Karpas-422 (cell line): ENCODE measurements around the gene MLLT3. TPM values are rescaled to one million over a fixed set of nuclear protein-coding genes. Genes with fewer than 3 reads are reported as not detected.

ENCODE experiments used
- DNase-seq: peaks from one replicate; pipeline ENCODE4 v3.0.0-alpha.2; 2015
- H2AFZ ChIP-seq: fragments of 200-600 bp; sonication (generic); 2 replicates; pipeline ENCODE4 v1.6.1; 2014; ENCODE audit warnings: antibody characterized with exemption, low read length, mixed read lengths
- H3K27ac ChIP-seq: fragments of 200-600 bp; sonication (generic); 2 replicates; pipeline ENCODE4 v1.5.1; 2014; ENCODE audit warnings: mild to moderate bottlenecking, low read length, moderate library complexity
- H3K27me3 ChIP-seq: fragments of 200-600 bp; sonication (generic); 2 replicates; pipeline ENCODE4 v1.6.1; 2014; ENCODE audit warnings: low read length, mixed read lengths
- H3K36me3 ChIP-seq: fragments of 200-600 bp; sonication (generic); 2 replicates; pipeline ENCODE4 v1.6.1; 2014; ENCODE audit warnings: low read length, mixed read lengths; ENCODE audit not compliant: insufficient read depth
- H3K4me1 ChIP-seq: fragments of 200-600 bp; sonication (generic); 2 replicates; pipeline ENCODE4 v1.6.1; 2014; ENCODE audit warnings: mild to moderate bottlenecking, low read length, mixed read lengths
- H3K4me2 ChIP-seq: fragments of 200-600 bp; sonication (generic); 2 replicates; pipeline ENCODE4 v1.6.1; 2014; ENCODE audit warnings: low read length, low read depth, mild to moderate bottlenecking; ENCODE audit not compliant: poor library complexity, severe bottlenecking
- H3K4me3 ChIP-seq: fragments of 200-600 bp; sonication (generic); 2 replicates; pipeline ENCODE4 v1.5.1; 2014; ENCODE audit warnings: mild to moderate bottlenecking, antibody characterized with exemption, low read length, mixed read lengths
- H3K79me2 ChIP-seq: fragments of 200-600 bp; sonication (generic); 2 replicates; pipeline ENCODE4 v1.6.1; 2014; ENCODE audit warnings: mild to moderate bottlenecking, low read length, mixed read lengths
- H3K9ac ChIP-seq: fragments of 200-600 bp; sonication (generic); 2 replicates; pipeline ENCODE4 v1.6.0; 2014; ENCODE audit warnings: low read length
- H3K9me2 ChIP-seq: fragments of 200-600 bp; sonication (generic), shearing (Covaris generic); replicated peaks from 2 replicates; pipeline ENCODE4 v1.6.0; 2014; ENCODE audit warnings: mild to moderate bottlenecking, low read length, moderate library complexity; ENCODE audit not compliant: insufficient read depth
- H3K9me3 ChIP-seq: fragments of 300-700, 200-600 bp; sonication (generic); 2 replicates; pipeline ENCODE4 v1.6.1; 2014; ENCODE audit warnings: low read length, mixed read lengths
- H4K20me1 ChIP-seq: fragments of 200-600 bp; sonication (generic); 2 replicates; pipeline ENCODE4 v1.6.1; 2014; ENCODE audit warnings: mild to moderate bottlenecking, antibody characterized with exemption, low read length, low read depth; ENCODE audit not compliant: insufficient read depth
- total RNA-seq: library from RNA; depleted of rRNA; stranded (reverse); fragments of >200 nt; shearing (Covaris generic); gene quantifications from 2 replicates; pipeline ENCODE4 v1.2.3, GENCODE V29; 2014; ENCODE audit warnings: low replicate concordance

The MLLT3 gene
- total RNA-seq, 1 experiment from 2014 or later = 5.8 TPM

- no peak overlapping the region for H2AFZ ChIP-seq
- no peak overlapping the region for H3K4me2 ChIP-seq
- no peaks in the 10 kb centered on the region for H3K79me2 ChIP-seq
- H4K20me1 ChIP-seq = no peaks in the 10 kb centered on the region
- H3K9me2 ChIP-seq = no peaks in the 10 kb centered on the region
- no peak overlapping the region for H3K4me3 ChIP-seq
- no peaks in the 10 kb centered on the region for H3K27me3 ChIP-seq
- no peak overlapping the region for H3K9ac ChIP-seq
- no peaks in the 10 kb centered on the region for H3K36me3 ChIP-seq
- DNase-seq = no peak
- H3K27ac ChIP-seq = no peak overlapping the region
- H3K4me1 ChIP-seq = peaks cover 9% of the 10 kb centered on the region
- H3K9me3 ChIP-seq = no peaks in the 10 kb centered on the region
Measured at GRCh38 chr9:20508242-20508641, 114.1 kb downstream of the MLLT3 start.

- DNase-seq = no peak
- Histone ChIP-seq H3K9me2 (no peaks in the 10 kb centered on the region), H3K79me2 (no peaks in the 10 kb centered on the region), H3K4me3 (no peak overlapping the region), H3K36me3 (no peaks in the 10 kb centered on the region), H3K27me3 (no peaks in the 10 kb centered on the region), H3K4me1 (peaks cover 9% of the 10 kb centered on the region), H3K4me2 (no peak overlapping the region), H3K9ac (no peak overlapping the region), H3K27ac (no peak overlapping the region), H3K9me3 (no peaks in the 10 kb centered on the region), H2AFZ (no peak overlapping the region), H4K20me1 (no peaks in the 10 kb centered on the region)
Measured at GRCh38 chr9:20507431-20507830, 114.9 kb downstream of the MLLT3 start.

- Histone ChIP-seq H2AFZ (no peak overlapping the region), H3K79me2 (no peaks in the 10 kb centered on the region), H3K4me3 (no peak overlapping the region), H3K27me3 (no peaks in the 10 kb centered on the region), H4K20me1 (no peaks in the 10 kb centered on the region), H3K36me3 (no peaks in the 10 kb centered on the region), H3K9me3 (no peaks in the 10 kb centered on the region), H3K4me2 (no peak overlapping the region), H3K27ac (no peak overlapping the region), H3K9ac (no peak overlapping the region), H3K9me2 (no peaks in the 10 kb centered on the region), H3K4me1 (peaks cover 9% of the 10 kb centered on the region)
- no peak for DNase-seq
Measured at GRCh38 chr9:20506099-20506900, 116.0 kb downstream of the MLLT3 start.

- no peaks in the 10 kb centered on the region for H3K9me2 ChIP-seq
- peaks cover 9% of the 10 kb centered on the region for H3K4me1 ChIP-seq
- no peaks in the 10 kb centered on the region for H3K36me3 ChIP-seq
- H3K79me2 ChIP-seq = no peaks in the 10 kb centered on the region
- H3K4me2 ChIP-seq = no peak overlapping the region
- H3K4me3 ChIP-seq = no peak overlapping the region
- H3K27me3 ChIP-seq = no peaks in the 10 kb centered on the region
- no peak overlapping the region for H2AFZ ChIP-seq
- no peaks in the 10 kb centered on the region for H3K9me3 ChIP-seq
- H3K27ac ChIP-seq = no peak overlapping the region
- DNase-seq = no peak
- H4K20me1 ChIP-seq = no peaks in the 10 kb centered on the region
- no peak overlapping the region for H3K9ac ChIP-seq
Measured at GRCh38 chr9:20505574-20505973, 116.7 kb downstream of the MLLT3 start.

GRCh38 chr9:20504930-20505329 lies 117.4 kb downstream of the MLLT3 start:
- Histone ChIP-seq H4K20me1 (no peaks in the 10 kb centered on the region), H3K4me2 (no peak overlapping the region), H3K4me3 (no peak overlapping the region), H3K27ac (no peak overlapping the region), H3K36me3 (no peaks in the 10 kb centered on the region), H3K27me3 (no peaks in the 10 kb centered on the region), H3K9me3 (no peaks in the 10 kb centered on the region), H2AFZ (no peak overlapping the region), H3K4me1 (peaks cover 9% of the 10 kb centered on the region), H3K9me2 (no peaks in the 10 kb centered on the region), H3K79me2 (no peaks in the 10 kb centered on the region), H3K9ac (no peak overlapping the region)
- DNase-seq = no peak

GRCh38 chr9:20500101-20500500 lies 122.2 kb downstream of the MLLT3 start:
- Histone ChIP-seq H3K9me2 (no peaks in the 10 kb centered on the region), H3K27me3 (no peaks in the 10 kb centered on the region), H3K27ac (no peak overlapping the region), H4K20me1 (no peaks in the 10 kb centered on the region), H3K79me2 (no peaks in the 10 kb centered on the region), H3K4me1 (no peaks in the 10 kb centered on the region), H2AFZ (no peak overlapping the region), H3K9me3 (no peaks in the 10 kb centered on the region), H3K36me3 (no peaks in the 10 kb centered on the region), H3K9ac (no peak overlapping the region), H3K4me2 (no peak overlapping the region), H3K4me3 (no peak overlapping the region)
- DNase-seq = no peak

GRCh38 chr9:20499013-20499412 lies 123.3 kb downstream of the MLLT3 start:
- H4K20me1 ChIP-seq = no peaks in the 10 kb centered on the region
- no peaks in the 10 kb centered on the region for H3K4me1 ChIP-seq
- no peaks in the 10 kb centered on the region for H3K9me3 ChIP-seq
- H3K4me2 ChIP-seq = no peak overlapping the region
- no peak overlapping the region for H2AFZ ChIP-seq
- no peaks in the 10 kb centered on the region for H3K27me3 ChIP-seq
- H3K9ac ChIP-seq = no peak overlapping the region
- H3K9me2 ChIP-seq = no peaks in the 10 kb centered on the region
- H3K4me3 ChIP-seq = no peak overlapping the region
- DNase-seq = no peak
- H3K36me3 ChIP-seq = no peaks in the 10 kb centered on the region
- no peaks in the 10 kb centered on the region for H3K79me2 ChIP-seq
- H3K27ac ChIP-seq = no peak overlapping the region

- DNase-seq = no peak
- Histone ChIP-seq H3K4me3 (no peak overlapping the region), H4K20me1 (peaks cover 5% of the 10 kb centered on the region; the same call in 1 of the 2 replicates), H3K9me3 (no peaks in the 10 kb centered on the region), H3K4me2 (no peak overlapping the region), H3K27me3 (no peaks in the 10 kb centered on the region), H3K4me1 (no peaks in the 10 kb centered on the region), H3K9me2 (no peaks in the 10 kb centered on the region), H3K27ac (no peak overlapping the region), H2AFZ (no peak overlapping the region), H3K36me3 (no peaks in the 10 kb centered on the region), H3K9ac (no peak overlapping the region), H3K79me2 (no peaks in the 10 kb centered on the region)
Measured at GRCh38 chr9:20496328-20496727, 126.0 kb downstream of the MLLT3 start.
